Bone marrow (tissue), 2 donors: ENCODE results near the gene POU3F3.

Source experiments
- DNase-seq, 2 donors: peaks; one replicate each; lab custom pipeline; 2025; lab: John Stamatoyannopoulos, UW

Gene POU3F3

GRCh38 chr2:104875262-104875661 lies 21.3 kb downstream of the POU3F3 start:
- no peak for DNase-seq

GRCh38 chr2:104876606-104877570 lies 23.0 kb downstream of the POU3F3 start:
- no peak for DNase-seq

GRCh38 chr2:104878863-104879512 lies 25.1 kb downstream of the POU3F3 start:
- DNase-seq, result no peak

DNA sequence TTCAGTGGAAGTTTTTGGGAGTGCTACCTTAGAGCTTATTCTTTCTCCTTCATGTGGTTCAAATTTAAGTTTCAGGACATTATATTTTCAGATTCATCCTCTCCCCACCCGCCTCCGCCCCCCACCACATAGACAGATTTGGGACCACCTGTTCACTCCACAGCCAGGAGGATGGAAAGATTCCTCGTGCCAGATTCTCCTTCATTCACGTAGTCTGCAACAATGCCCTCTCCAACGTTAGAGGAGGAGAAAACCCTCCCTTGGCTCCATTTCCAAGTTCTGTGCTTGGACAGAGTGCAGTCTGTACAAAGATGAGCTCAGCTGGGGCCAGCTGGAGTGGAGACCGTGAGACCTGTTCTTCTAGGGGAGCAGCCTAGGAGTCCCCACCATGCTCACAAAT lies 26.2 kb downstream of the POU3F3 start:
- DNase-seq, result no peak

GRCh38 chr2:104883357-104883756 lies 29.4 kb downstream of the POU3F3 start:
- DNase-seq, result no peak

DNA sequence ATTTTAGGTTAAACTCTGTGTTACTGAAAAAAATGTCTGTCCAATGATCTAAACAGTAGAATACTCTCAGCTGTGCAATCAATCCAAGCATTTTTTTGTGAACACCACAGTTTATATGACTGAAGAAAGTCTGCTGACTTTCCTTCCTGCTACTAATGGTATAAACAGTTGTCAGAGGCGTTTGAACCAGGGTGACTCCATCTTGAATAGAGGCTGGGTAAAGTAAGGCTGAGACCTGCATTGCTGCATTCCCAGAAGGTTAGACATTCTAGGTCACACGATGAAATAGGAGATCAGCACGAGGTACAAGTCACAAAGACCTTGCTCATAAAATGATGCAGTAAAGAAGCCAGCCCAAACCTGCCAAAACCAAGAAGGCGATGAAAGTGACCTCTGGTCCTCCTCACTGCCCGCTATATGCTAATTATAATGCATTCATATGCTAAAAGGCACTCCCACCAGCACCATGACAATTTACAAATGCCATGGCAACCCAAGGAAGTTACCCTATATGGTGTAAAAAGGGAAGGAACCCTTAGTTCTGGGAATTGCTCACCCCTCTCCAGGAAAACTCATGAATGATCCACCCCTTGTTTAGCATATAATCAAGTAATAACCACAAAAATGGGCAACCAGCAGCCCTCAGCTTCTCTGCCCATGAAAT lies 31.3 kb downstream of the POU3F3 start:
- no peak for DNase-seq

GRCh38 chr2:104887676-104888075 lies 33.8 kb downstream of the POU3F3 start:
- no peak for DNase-seq

- DNase-seq, result no peak
Observed at GRCh38 chr2:104888489-104889258, 34.8 kb downstream of the POU3F3 start.

- no peak for DNase-seq
Observed at GRCh38 chr2:104889291-104889959, 35.5 kb downstream of the POU3F3 start.

- no peak for DNase-seq
Observed at GRCh38 chr2:104889960-104890684, 36.2 kb downstream of the POU3F3 start.

GRCh38 chr2:104890685-104891069 lies 36.8 kb downstream of the POU3F3 start:
- no peak for DNase-seq

GRCh38 chr2:104891145-104891544 lies 37.2 kb downstream of the POU3F3 start:
- no peak for DNase-seq

GRCh38 chr2:104896446-104896845 lies 42.5 kb downstream of the POU3F3 start:
- no peak for DNase-seq

DNA sequence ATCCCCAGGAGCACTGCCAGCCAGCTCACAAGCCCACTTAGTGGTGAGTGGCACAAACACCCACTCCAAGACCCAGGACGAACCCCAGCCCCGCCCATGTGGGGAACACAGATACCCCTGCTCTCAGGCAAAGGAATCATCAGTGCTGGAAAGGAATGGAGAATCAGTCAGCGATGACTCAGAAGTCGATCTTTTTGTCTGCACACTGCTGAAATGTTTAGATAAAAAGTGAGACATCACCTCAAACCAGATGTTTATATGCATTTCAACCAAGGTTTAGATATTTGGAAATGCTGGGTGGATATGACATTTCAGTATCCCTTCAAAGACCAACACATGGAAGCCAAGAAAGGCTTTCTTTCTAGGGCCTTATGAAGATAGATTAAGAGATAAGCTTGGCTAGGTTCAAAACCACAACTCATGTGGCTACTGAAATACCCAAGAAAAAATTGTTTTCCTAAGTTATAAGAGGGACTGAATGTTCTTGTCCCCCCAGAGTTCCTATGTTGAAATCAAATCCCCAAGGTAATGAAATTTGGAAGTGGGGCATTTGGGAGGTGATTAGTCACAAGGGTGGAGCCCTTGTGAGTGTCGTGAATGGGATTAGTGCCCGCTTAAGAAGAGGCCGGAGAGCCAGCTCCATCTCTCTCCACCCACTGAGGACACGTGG lies 43.7 kb downstream of the POU3F3 start:
- no peak for DNase-seq

- DNase-seq, result no peak
Observed at GRCh38 chr2:104900608-104901007, 46.7 kb downstream of the POU3F3 start.

DNA sequence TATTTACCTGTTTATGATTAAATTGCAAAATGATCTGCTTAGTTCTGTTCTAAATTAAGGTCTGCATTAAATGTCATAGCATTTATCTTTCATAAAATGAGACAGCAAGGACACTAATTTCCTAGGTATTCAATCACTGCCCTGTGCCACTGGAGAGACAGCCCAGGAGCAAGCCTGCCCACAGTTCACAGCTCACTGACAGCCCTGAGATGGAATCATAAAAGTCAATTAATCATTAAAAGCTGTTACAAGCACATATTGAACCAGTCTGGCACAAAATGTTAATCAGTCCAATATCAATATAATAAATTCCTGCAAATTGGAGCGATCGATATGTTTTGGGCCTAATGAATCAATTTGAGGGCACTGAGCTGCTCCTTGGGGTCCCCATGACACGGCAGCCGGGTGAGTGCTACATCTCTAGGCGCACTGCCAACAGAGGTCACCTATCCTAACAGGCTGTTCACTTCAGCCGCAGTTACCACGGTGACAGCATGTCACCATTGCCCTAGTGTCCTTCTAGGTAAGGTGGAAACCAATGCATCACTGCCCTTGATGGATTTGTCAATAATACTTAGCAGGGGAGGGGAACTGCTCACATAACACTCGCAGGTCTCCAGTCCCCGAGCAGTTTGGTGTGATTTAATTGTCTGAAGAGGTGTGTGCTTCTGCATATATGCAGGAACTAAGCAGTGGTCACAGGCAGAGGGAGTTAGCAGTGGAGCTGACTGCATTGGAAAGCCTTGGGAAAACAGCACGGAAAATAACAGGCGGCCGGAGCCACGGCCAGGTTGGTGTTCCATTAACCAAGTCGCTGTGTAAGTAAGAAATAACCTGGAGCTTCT lies 47.3 kb downstream of the POU3F3 start:
- DNase-seq, result no peak

DNA sequence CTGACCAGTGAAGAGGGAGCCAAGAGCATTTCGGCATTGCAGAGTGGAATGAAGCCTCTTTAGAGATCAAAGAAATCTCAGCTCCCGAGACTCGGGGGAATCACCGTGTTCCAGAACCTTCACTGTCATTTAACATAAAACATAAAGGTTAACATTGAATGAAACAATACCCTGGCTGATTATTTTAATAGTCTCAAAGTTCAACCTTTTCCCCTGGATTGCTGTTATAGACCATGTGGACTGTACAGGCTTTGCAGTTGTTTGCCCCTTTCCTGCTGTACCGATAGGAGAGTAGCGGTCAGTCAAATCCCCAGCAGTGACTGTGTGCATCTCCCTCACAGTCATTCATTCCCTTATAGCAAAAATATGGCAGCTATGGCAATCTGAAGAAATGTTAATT lies 48.4 kb downstream of the POU3F3 start:
- no peak for DNase-seq
